Smooth muscle cell of bladder (primary cell): ENCODE data around the gene PRAMEF11. TPM values are rescaled to one million over a fixed set of nuclear protein-coding genes. Genes with fewer than 3 reads are reported as not detected.

Source experiments
- total RNA-seq: library from RNA; depleted of rRNA; stranded (reverse); fragments of >200 nt; gene quantifications from 2 replicates; pipeline ENCODE4 v1.2.3, GENCODE V29; 2014

PRAMEF11 gene
- total RNA-seq, result not detected in 2 replicates

GRCh38 chr1:12831310-12831709 is at the start of gene PRAMEF11:
Gene PRAMEF11 (minus strand): TSS chr1:12831410. CDS start chr1:12828789, 2,621 bp downstream.

GRCh38 chr1:12856786-12857185 is 25.6 kb upstream of the PRAMEF11 start, which contains the start of gene PRAMEF2:
Gene PRAMEF2 (plus strand): TSS chr1:12857086. CDS start chr1:12859010, 1,924 bp downstream.

GRCh38 chr1:12848620-12849019 is 17.4 kb upstream of the PRAMEF11 start, which contains the start of gene HNRNPCL1:
Gene HNRNPCL1 (minus strand): TSS chr1:12848720. CDS start chr1:12848289, 431 bp downstream.

GRCh38 chr1:12791097-12791496 is 40.1 kb downstream of the PRAMEF11 start, which contains the start of gene PRAMEF1:
Gene PRAMEF1 (plus strand): TSS chr1:12791397. CDS start chr1:12793228, 1,831 bp downstream.

Other genes starting within 250 kb of the PRAMEF11 start
- 310 and 918 TPM in 2 replicates for gene DHRS3, start 213.2 kb downstream of the PRAMEF11 start, total RNA-seq
- gene AADACL4, start 187.3 kb downstream of the PRAMEF11 start, total RNA-seq, result under 0.01 and 0.83 TPM in 2 replicates
- not detected in 2 replicates for gene AADACL3, start 115.3 kb downstream of the PRAMEF11 start, total RNA-seq
- gene CFAP107, start 85.2 kb downstream of the PRAMEF11 start, total RNA-seq, result not detected in 2 replicates
- not detected in 2 replicates for gene PRAMEF12, start 57.7 kb downstream of the PRAMEF11 start, total RNA-seq
- not detected in 2 replicates for gene PRAMEF1, start 40.0 kb downstream of the PRAMEF11 start, total RNA-seq
- gene HNRNPCL1, start 17.3 kb upstream of the PRAMEF11 start, total RNA-seq, result not detected in 2 replicates
- not detected in 2 replicates for gene PRAMEF2, start 25.7 kb upstream of the PRAMEF11 start, total RNA-seq
- gene PRAMEF4, start 54.8 kb upstream of the PRAMEF11 start, total RNA-seq, result not detected in 2 replicates
- not detected in 2 replicates for gene PRAMEF10, start 66.9 kb upstream of the PRAMEF11 start, total RNA-seq
- not detected in 2 replicates for gene PRAMEF7, start 85.2 kb upstream of the PRAMEF11 start, total RNA-seq
- not detected in 2 replicates for gene PRAMEF6, start 116.2 kb upstream of the PRAMEF11 start, total RNA-seq
- gene PRAMEF27, start 225.2 kb upstream of the PRAMEF11 start, total RNA-seq, result not detected in 2 replicates
- not detected in 2 replicates for gene HNRNPCL3, start 229.4 kb upstream of the PRAMEF11 start, total RNA-seq
- gene PRAMEF25, start 239.4 kb upstream of the PRAMEF11 start, total RNA-seq, result not detected in 2 replicates